ENCODE measurements around the gene PTPRO. TPM values are rescaled to one million over a fixed set of nuclear protein-coding genes. Genes with fewer than 3 reads are reported as not detected.

Gene PTPRO
- total RNA-seq, 2 experiments from 2014 or later: 0.47 to 0.63 TPM

DNA sequence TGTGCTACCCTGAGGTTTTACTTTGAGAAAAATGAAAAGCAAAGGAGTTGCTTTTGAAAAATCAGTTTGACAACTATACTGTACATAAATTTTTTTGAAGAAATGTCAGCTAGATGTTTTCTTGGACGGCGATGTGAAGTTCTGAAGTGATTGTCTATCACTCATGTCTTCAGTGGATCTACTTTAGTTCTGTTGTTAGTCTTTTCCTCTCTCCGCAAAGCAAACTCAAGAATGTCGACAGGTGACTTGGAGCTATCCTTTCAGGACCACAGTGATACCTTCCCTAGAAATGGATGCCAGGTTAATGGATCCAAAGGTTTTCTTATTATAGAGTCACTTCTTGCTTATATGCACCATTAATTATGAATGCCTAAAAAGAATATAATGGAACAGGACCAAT is 1.2 kb downstream of the PTPRO start:
- Mint-ChIP-seq H3K36me3 (ENCODE audit: low read depth) (no peaks in the 10 kb centered on the region), H3K27ac (no peak overlapping the region), H3K4me1 (ENCODE audit: low read depth) (peaks cover 3% of the 10 kb centered on the region), H3K9me3 (no peaks in the 10 kb centered on the region), H3K27me3 (peaks cover 33% of the 10 kb centered on the region), H3K4me3 (no peak overlapping the region)
- DNase-seq: no peak
- TF ChIP-seq, protein P1, sequence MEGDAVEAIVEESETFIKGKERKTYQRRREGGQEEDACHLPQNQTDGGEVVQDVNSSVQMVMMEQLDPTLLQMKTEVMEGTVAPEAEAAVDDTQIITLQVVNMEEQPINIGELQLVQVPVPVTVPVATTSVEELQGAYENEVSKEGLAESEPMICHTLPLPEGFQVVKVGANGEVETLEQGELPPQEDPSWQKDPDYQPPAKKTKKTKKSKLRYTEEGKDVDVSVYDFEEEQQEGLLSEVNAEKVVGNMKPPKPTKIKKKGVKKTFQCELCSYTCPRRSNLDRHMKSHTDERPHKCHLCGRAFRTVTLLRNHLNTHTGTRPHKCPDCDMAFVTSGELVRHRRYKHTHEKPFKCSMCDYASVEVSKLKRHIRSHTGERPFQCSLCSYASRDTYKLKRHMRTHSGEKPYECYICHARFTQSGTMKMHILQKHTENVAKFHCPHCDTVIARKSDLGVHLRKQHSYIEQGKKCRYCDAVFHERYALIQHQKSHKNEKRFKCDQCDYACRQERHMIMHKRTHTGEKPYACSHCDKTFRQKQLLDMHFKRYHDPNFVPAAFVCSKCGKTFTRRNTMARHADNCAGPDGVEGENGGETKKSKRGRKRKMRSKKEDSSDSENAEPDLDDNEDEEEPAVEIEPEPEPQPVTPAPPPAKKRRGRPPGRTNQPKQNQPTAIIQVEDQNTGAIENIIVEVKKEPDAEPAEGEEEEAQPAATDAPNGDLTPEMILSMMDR (IDR thresholded peaks at IDR 0.05): no peak
- intact Hi-C loops (cut with micrococcal nuclease): no loop called here
- CTCF ChIA-PET: no interaction called here
- POLR2A ChIA-PET: no interaction called here
- ATAC-seq: no peak

DNA sequence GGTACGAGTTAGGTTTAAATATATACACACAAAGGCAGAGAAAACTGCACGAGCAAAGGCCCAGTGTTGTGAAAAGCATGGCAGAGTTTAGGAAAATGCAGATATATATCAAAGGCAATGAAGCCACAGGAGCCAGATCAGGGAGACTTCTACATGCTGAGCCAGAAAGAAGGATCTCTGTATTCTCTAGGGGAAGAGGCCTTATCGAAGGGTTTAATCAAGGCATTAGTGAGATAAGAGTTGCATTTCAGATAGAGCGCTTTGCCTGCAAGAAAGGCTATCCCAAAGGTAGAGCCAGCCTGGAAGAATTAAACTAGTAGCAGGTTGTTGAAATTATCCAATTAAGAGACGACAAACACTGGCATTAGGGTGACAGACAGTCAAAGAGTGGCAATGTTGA is 7.6 kb downstream of the PTPRO start:
- no peaks in the 10 kb centered on the region for H3K9me3 Mint-ChIP-seq
- no peaks in the 10 kb centered on the region for H3K4me1 Mint-ChIP-seq (ENCODE audit: low read depth)
- ATAC-seq (no peak), DNase-seq (no peak)
- TF ChIP-seq, protein P1 (IDR thresholded peaks at IDR 0.05): no peak
- POLR2A ChIA-PET: interaction anchor here (0.9 kb wide), 1 partner anchor 74 kb away, joined by 3 read pairs; no protein-coding TSS in a partner anchor
- H3K36me3 Mint-ChIP-seq (ENCODE audit: low read depth): no peaks in the 10 kb centered on the region
- H3K4me3 Mint-ChIP-seq: no peak overlapping the region
- H3K27ac Mint-ChIP-seq: no peak overlapping the region
- CTCF ChIA-PET: no interaction called here
- intact Hi-C loops (cut with micrococcal nuclease): no loop called here
- H3K27me3 Mint-ChIP-seq: peaks cover 14% of the 10 kb centered on the region

DNA sequence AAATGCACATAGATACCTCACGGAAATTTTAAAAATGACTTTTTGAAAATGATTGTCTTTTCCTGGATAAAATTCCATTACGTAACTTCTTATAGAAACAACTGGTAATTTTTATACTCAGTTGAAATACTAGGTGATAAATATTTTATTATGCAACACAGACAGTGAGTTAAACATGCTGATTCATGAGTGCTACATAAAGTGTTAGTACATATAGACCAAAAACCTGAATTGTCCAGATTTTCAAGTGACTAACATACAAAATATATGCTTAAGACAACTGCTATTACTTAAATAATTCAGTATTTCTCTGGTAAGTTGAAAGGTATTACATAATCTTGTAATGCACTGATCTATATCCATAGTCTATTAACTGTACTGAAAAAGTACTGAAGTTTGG is 11.9 kb downstream of the PTPRO start:
- Mint-ChIP-seq H3K27ac (no peak overlapping the region), H3K4me1 (ENCODE audit: low read depth) (no peaks in the 10 kb centered on the region), H3K4me3 (no peak overlapping the region), H3K36me3 (ENCODE audit: low read depth) (no peaks in the 10 kb centered on the region), H3K27me3 (peaks cover 11% of the 10 kb centered on the region), H3K9me3 (no peaks in the 10 kb centered on the region)
- DNase-seq (no peak), ATAC-seq (no peak)
- POLR2A ChIA-PET: no interaction called here
- CTCF ChIA-PET: no interaction called here
- TF ChIP-seq, protein P1 (IDR thresholded peaks at IDR 0.05): no peak
- intact Hi-C loops (cut with micrococcal nuclease): no loop called here

DNA sequence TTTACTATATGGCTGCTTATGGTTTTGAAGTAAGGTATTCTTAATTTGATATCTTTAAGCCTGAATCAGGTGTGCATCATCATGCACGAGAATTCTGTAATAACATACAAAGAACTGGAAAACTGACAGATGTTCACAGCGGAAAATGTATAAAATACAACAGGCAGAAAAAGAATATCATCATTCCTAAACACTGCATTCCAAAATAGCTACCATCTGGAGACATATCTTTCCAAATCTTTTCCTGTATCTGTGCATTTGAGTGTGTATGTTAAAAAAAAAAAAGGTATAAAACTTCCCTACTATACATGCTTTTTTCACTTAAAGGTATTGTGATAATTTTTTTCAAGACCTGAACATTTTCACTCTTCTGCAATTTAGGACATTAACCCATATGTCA is 13.7 kb downstream of the PTPRO start:
- Mint-ChIP-seq H3K27me3 (peaks cover 7% of the 10 kb centered on the region), H3K27ac (no peak overlapping the region), H3K4me1 (ENCODE audit: low read depth) (no peaks in the 10 kb centered on the region), H3K4me3 (no peak overlapping the region), H3K9me3 (no peaks in the 10 kb centered on the region), H3K36me3 (ENCODE audit: low read depth) (no peaks in the 10 kb centered on the region)
- ATAC-seq: no peak
- ChIA-PET POLR2A (no interaction called here), CTCF (no interaction called here)
- no peak for DNase-seq
- intact Hi-C loops (cut with micrococcal nuclease): no loop called here
- TF ChIP-seq, protein P1 (IDR thresholded peaks at IDR 0.05): no peak

DNA sequence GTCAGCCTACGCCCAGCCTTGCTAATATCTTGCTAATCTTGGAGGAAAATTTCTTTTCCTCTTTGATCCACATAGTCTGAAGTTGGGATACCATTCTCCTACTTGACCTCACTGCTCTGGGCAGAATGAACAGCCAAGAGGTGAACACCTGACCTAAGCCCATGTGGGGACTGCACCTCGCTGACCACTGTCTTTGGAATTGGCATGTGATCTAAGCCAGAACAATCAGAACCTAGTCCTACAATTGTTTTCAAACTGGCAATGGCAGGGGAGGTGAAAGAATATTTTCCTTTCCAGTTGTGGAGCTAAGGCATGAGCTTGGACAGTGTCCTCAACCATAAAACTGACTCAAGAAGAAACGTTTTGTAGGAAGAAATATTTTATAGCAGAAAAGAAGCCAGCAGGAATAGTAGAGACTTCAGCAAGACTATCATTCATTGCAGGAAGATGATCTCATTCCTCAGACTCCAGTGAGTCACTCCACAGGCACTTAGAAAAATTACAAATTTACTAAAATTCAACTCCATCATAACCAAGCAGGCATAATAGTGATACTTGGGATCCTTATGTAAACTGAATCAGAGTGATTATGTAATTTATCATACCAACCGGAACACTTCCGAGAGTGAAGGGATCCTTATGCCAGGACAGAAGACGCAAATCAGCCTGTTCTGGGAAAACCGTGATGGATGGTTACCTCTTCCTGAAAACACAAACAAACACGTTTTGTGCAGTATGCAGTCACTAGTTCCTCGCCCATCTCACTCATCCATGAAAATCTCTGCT is 14.7 kb downstream of the PTPRO start:
- POLR2A ChIA-PET: no interaction called here
- CTCF ChIA-PET: no interaction called here
- intact Hi-C loops (cut with micrococcal nuclease): no loop called here
- Mint-ChIP-seq H3K9me3 (no peaks in the 10 kb centered on the region), H3K36me3 (ENCODE audit: low read depth) (no peaks in the 10 kb centered on the region), H3K4me3 (no peak overlapping the region), H3K27ac (no peak overlapping the region), H3K4me1 (ENCODE audit: low read depth) (no peaks in the 10 kb centered on the region), H3K27me3 (peaks cover 7% of the 10 kb centered on the region)
- DNase-seq (no peak), ATAC-seq (no peak)
- TF ChIP-seq, protein P1 (IDR thresholded peaks at IDR 0.05): no peak

Measured in activated CD8-positive, alpha-beta T cell treated with anti-CD3 and anti-CD28 coated beads for 36 hours (primary cell).